Measurements from ENCODE around the gene LYSET.

LYSET gene

DNA sequence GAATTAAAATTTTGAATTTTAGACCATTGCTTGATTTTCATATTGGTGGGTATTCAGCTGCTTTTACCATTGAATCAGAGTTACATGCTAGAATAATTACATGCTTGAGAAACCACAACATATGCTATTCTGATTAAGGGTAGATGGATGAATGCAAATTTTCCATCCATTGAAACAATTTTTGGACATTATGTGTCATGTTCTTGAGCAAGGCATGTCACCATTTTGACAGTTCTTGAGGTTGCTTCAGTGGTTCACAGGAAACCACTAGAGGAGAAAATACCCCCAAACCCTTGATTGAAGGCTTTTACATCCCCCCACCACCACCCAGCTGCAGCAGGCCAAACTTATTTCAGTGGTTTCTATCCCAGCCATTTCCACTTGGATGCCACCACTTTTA lies 35.4 kb downstream of the LYSET start:
- Histone ChIP-seq H3K4me1 (no peaks in the 10 kb centered on the region), H3K36me3 (peaks cover 74 to 98% (median 86%) of the 10 kb centered on the region in 3 donors), H3K9me3 (no peaks in the 10 kb centered on the region), H3K4me3 (no peak overlapping the region), H3K27ac (no peak overlapping the region), H3K27me3 (no peaks in the 10 kb centered on the region)
- intact Hi-C loops (cut with DNase I; ENCODE audit: low total_unique reads): no loop called here
- DNase-seq: no peak
- TF ChIP-seq, protein P1, sequence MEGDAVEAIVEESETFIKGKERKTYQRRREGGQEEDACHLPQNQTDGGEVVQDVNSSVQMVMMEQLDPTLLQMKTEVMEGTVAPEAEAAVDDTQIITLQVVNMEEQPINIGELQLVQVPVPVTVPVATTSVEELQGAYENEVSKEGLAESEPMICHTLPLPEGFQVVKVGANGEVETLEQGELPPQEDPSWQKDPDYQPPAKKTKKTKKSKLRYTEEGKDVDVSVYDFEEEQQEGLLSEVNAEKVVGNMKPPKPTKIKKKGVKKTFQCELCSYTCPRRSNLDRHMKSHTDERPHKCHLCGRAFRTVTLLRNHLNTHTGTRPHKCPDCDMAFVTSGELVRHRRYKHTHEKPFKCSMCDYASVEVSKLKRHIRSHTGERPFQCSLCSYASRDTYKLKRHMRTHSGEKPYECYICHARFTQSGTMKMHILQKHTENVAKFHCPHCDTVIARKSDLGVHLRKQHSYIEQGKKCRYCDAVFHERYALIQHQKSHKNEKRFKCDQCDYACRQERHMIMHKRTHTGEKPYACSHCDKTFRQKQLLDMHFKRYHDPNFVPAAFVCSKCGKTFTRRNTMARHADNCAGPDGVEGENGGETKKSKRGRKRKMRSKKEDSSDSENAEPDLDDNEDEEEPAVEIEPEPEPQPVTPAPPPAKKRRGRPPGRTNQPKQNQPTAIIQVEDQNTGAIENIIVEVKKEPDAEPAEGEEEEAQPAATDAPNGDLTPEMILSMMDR (IDR thresholded peaks at IDR 0.05): no peak

DNA sequence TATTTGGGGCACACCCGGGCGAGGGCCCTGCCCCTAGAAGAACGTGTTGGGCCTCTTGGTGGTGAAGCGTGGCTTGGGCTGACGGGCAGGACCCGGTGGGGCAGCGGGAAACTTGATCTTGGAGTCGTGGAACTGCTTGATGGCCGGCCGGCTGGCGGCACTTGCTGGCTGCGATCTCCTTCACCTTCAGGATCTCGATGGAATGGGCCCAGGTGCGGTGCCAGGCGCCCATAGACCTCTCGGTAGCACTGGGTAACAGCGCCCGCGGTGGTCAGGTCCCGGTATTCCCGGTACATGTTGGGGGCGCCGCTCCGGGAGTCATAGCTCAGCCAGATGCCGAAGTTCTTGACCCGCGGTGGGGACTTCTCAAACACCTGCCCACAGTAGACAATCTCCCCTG lies 38.4 kb downstream of the LYSET start:
- peaks cover 69 to 98% (median 83%) of the 10 kb centered on the region in 3 donors for H3K36me3 ChIP-seq
- DNase-seq: no peak
- TF ChIP-seq, protein P1 (IDR thresholded peaks at IDR 0.05): no peak
- no peaks in the 10 kb centered on the region for H3K4me1 ChIP-seq
- intact Hi-C loops (cut with DNase I; ENCODE audit: low total_unique reads): no loop called here
- H3K27ac ChIP-seq: no peak overlapping the region
- no peaks in the 10 kb centered on the region for H3K27me3 ChIP-seq
- H3K9me3 ChIP-seq: no peaks in the 10 kb centered on the region
- no peak overlapping the region for H3K4me3 ChIP-seq

DNA sequence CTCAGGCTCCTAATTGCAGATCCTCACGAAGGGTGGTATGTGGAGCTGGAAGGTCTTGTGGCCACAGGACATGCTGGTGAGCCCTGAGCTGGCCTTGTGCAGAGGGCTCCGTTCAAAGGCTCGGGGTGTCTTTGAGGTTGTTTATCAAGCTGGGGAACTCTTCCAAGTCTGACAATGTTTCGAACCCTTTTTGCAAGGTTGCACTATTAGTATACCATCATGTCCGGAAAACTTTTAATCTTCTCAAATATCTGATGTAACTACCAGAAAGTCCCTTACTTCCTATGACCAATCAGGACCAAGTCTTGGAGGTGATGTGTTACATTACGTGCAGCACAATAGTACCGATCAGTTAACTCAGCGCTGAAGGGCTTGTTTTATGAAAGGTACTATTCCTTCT lies 43.4 kb downstream of the LYSET start:
- peaks cover 0 to 16% (median 6%) of the 10 kb centered on the region in 4 donors for H3K4me1 ChIP-seq
- DNase-seq: no peak
- TF ChIP-seq, protein P1 (IDR thresholded peaks at IDR 0.05): no peak
- no peaks in the 10 kb centered on the region for H3K9me3 ChIP-seq
- H3K27me3 ChIP-seq: no peaks in the 10 kb centered on the region
- peaks cover 30 to 60% (median 43%) of the 10 kb centered on the region in 3 donors for H3K36me3 ChIP-seq
- no peak overlapping the region for H3K4me3 ChIP-seq
- H3K27ac ChIP-seq: no peak overlapping the region
- intact Hi-C loops (cut with DNase I; ENCODE audit: low total_unique reads): no loop called here

DNA sequence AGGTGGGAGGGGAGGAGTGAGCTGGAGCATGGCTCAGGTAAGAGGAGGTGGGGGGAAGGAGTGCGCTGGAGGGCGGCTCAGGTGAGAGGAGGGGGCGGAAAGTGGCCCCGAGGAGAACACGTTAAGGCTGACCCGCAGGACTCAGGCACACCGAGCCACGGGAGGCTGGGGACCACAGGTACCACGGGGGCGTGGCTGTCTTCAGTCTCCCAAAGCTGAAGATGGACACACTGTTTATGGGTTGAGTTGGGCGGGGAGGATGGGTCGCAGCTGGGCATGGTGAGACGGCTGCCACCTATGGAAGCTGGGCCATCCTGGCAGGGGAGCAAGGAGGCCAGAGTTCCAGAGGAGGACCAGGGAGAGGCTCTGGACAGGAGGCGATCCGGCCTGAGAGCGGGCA lies 45.4 kb downstream of the LYSET start:
- intact Hi-C loops (cut with DNase I; ENCODE audit: low total_unique reads): no loop called here

DNA sequence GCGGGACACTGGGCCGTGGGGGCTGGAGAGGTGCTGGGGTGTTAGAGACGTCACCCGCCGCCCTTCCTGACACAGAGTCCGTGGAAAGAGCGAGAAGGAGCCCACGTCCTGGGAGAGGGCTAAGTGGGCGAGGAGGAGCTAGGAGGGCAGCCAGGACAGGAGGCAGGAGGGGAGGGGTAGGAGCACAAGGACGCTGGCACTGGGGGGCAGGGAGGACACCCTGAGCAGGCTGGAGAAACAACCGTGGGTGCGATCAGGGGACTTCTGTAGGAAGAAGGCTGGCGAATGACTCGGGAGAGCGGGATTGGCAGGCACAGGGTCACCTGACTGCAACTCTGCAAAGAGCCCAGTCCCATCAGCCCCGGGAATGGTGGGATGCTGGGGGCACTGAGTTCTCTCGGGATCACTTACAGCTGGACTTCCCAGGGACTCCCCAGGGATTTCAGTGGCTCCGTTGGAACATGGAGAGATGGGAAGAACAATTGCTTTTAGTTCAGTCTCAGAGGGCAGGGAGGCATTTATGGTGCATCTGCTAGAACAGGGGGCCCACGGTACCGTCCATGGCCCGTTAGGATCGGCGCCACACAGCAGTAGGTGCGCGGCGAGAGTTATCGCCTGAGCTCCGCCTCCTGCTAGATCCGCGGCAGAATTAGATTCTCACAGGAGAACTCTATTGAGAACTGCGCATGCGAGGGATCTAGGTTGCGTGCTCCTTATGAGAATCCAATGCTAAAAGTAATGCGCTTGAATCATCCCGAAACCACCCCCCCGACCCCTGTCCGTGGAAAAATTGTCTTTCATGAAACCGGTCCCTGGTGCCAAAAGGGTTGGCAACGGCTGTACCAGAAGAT lies 46.2 kb downstream of the LYSET start:
- H3K36me3 ChIP-seq: peaks cover 18 to 32% (median 23%) of the 10 kb centered on the region in 3 donors
- H3K4me1 ChIP-seq: peaks cover 0 to 16% (median 6%) of the 10 kb centered on the region in 4 donors
- TF ChIP-seq, protein P1 (IDR thresholded peaks at IDR 0.05): no peak
- intact Hi-C loops (cut with DNase I; ENCODE audit: low total_unique reads): no loop called here
- H3K9me3 ChIP-seq: no peaks in the 10 kb centered on the region
- H3K27ac ChIP-seq: no peak overlapping the region
- DNase-seq: no peak
- no peaks in the 10 kb centered on the region for H3K27me3 ChIP-seq
- H3K4me3 ChIP-seq: peak overlapping the region; percentile 40 to 43

More for the DNA sequence above, 45.4 kb downstream of the LYSET start:
- H3K27ac ChIP-seq: no peak overlapping the region
- H3K9me3 ChIP-seq: no peaks in the 10 kb centered on the region
- H3K4me3 ChIP-seq: no peak overlapping the region
- no peak for DNase-seq
- H3K27me3 ChIP-seq: no peaks in the 10 kb centered on the region
- TF ChIP-seq, protein P1 (IDR thresholded peaks at IDR 0.05): no peak
- H3K4me1 ChIP-seq: peaks cover 0 to 16% (median 6%) of the 10 kb centered on the region in 4 donors
- peaks cover 23 to 40% (median 26%) of the 10 kb centered on the region in 3 donors for H3K36me3 ChIP-seq
